ENCODE data around the gene IFNG. TPM values are rescaled to one million over a fixed set of nuclear protein-coding genes. Genes with fewer than 3 reads are reported as not detected.

The IFNG gene
- total RNA-seq, 1 experiment from 2014 or later = not detected

DNA sequence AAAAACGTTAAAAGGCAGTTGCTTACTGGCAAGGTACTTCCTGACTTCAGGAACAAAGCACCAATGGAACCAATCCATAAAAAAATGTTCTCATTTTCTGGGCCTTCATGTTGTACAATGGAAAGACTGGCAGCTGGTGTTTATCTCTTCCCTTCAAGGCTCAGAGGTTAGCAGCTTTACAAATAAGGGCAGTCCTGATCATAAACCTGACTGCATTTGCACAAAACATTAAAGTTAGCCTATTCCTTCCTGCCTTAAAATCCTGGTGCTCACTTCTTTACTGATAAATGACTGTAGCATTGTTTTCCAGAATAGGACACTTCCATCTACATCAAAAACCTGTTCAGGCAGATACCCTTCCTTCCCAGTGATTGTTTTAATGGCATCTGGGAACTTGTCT, 46.9 kb upstream of the IFNG start:
- H3K36me3 ChIP-seq (ENCODE audit: low read depth) = no peaks in the 10 kb centered on the region
- POLR2A ChIA-PET (ENCODE audit: unreplicated experiment) = no interaction called here
- H3K4me1 ChIP-seq (replicated peaks; ENCODE audit: insufficient read depth) = no peaks in the 10 kb centered on the region
- H4K20me1 ChIP-seq (ENCODE audit: insufficient read depth) = no peaks in the 10 kb centered on the region
- no peak for DNase-seq
- intact Hi-C loops (cut with micrococcal nuclease; ENCODE audit: unreplicated experiment) = no loop called here
- no TSS peak for BruUV-seq (replicated peaks)
- CTCF ChIA-PET = no interaction called here
- H3K79me2 ChIP-seq (ENCODE audit: low read depth) = no peaks in the 10 kb centered on the region
- H3K9me3 ChIP-seq (ENCODE audit: insufficient read depth, low read depth) = no peaks in the 10 kb centered on the region
- no peak overlapping the region for H2AFZ ChIP-seq
- H3K27me3 ChIP-seq (ENCODE audit: insufficient read depth, low read depth) = no peaks in the 10 kb centered on the region
- H3K9me2 ChIP-seq (ENCODE audit: insufficient read depth) = no peaks in the 10 kb centered on the region
- H3F3A ChIP-seq (ENCODE audit: insufficient read depth, low read depth) = no peaks in the 10 kb centered on the region
- no peak overlapping the region for H3K27ac ChIP-seq
- no peak overlapping the region for H3K4me3 ChIP-seq
- no peak for TF ChIP-seq CTCF (conservative IDR thresholded peaks at IDR 0.05)
- TF ChIP-seq EZH2 (IDR thresholded peaks at IDR 0.05; ENCODE audit: low read depth) = no peak
- no peak overlapping the region for H3K4me2 ChIP-seq

DNA sequence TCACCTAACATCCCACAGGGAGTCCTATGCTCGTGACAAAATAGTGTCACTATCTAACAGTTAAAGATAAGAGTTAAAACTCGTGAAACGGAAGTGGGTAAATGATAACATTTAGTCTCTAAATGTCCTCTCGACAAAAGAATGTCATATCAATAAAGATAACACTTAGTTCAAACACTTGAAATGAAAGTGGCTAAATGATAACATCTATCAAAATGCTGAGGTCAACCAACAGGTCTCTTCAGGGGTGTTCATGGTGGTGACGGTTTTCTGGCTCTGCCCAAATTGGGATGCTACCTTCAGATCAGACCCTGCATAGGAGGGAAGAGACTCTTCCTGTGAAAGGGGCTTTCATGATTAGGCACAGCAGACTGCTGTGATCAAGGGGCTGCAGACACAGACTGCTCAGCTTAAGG, 43.9 kb upstream of the IFNG start:
- DNase-seq = no peak
- Histone ChIP-seq H3K79me2 (ENCODE audit: low read depth) (no peaks in the 10 kb centered on the region), H3K4me1 (replicated peaks; ENCODE audit: insufficient read depth) (no peaks in the 10 kb centered on the region), H2AFZ (no peak overlapping the region), H3K36me3 (ENCODE audit: low read depth) (no peaks in the 10 kb centered on the region), H3K27me3 (ENCODE audit: insufficient read depth, low read depth) (no peaks in the 10 kb centered on the region), H3F3A (ENCODE audit: insufficient read depth, low read depth) (no peaks in the 10 kb centered on the region), H3K9me3 (ENCODE audit: insufficient read depth, low read depth) (no peaks in the 10 kb centered on the region), H4K20me1 (ENCODE audit: insufficient read depth) (no peaks in the 10 kb centered on the region), H3K4me2 (no peak overlapping the region), H3K9me2 (ENCODE audit: insufficient read depth) (no peaks in the 10 kb centered on the region), H3K4me3 (no peak overlapping the region), H3K27ac (no peak overlapping the region)
- CTCF ChIA-PET = no interaction called here
- POLR2A ChIA-PET (ENCODE audit: unreplicated experiment) = no interaction called here
- TF ChIP-seq EZH2 (IDR thresholded peaks at IDR 0.05; ENCODE audit: low read depth) (no peak), CTCF (conservative IDR thresholded peaks at IDR 0.05) (no peak)
- intact Hi-C loops (cut with micrococcal nuclease; ENCODE audit: unreplicated experiment) = no loop called here
- no TSS peak for BruUV-seq (replicated peaks)

DNA sequence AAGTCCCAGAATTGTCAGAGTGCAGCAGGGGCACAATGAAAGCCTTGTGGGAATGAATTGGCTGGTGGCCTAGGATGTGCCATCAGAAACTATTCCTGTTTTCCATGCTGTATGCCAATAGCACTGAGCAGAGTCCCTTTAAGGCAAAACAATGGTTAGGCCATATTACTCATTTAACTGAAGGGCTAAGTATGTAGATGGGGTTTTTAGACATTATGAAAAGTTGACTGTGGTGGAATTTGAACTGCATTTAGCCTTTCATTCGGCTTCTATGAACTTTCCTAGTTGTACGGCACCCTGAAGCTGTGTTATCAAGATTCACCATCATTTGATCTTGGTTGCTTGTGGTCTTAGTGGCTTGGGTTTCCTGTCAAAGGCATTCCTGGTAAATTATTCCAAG, 41.3 kb upstream of the IFNG start:
- BruUV-seq (replicated peaks) = no TSS peak
- Histone ChIP-seq H3K9me2 (ENCODE audit: insufficient read depth) (no peaks in the 10 kb centered on the region; the same call in 1 of the 2 replicates), H3K9me3 (ENCODE audit: insufficient read depth, low read depth) (no peaks in the 10 kb centered on the region), H4K20me1 (ENCODE audit: insufficient read depth) (no peaks in the 10 kb centered on the region), H3K27ac (no peak overlapping the region), H3F3A (ENCODE audit: insufficient read depth, low read depth) (no peaks in the 10 kb centered on the region), H3K4me3 (no peak overlapping the region), H3K36me3 (ENCODE audit: low read depth) (no peaks in the 10 kb centered on the region), H3K4me1 (replicated peaks; ENCODE audit: insufficient read depth) (no peaks in the 10 kb centered on the region), H3K4me2 (no peak overlapping the region), H3K79me2 (ENCODE audit: low read depth) (no peaks in the 10 kb centered on the region), H2AFZ (no peak overlapping the region), H3K27me3 (ENCODE audit: insufficient read depth, low read depth) (0 out of 2 replicates have a peak, but pooled peaks cover 4% of the 10 kb centered on the region)
- intact Hi-C loops (cut with micrococcal nuclease; ENCODE audit: unreplicated experiment) = no loop called here
- POLR2A ChIA-PET (ENCODE audit: unreplicated experiment) = no interaction called here
- DNase-seq = peak; percentile 16 to 54
- CTCF ChIA-PET = no interaction called here
- TF ChIP-seq EZH2 (IDR thresholded peaks at IDR 0.05; ENCODE audit: low read depth) (no peak), CTCF (conservative IDR thresholded peaks at IDR 0.05) (no peak)
